Astrocyte (in vitro differentiated cells and primary cell): Measurements from ENCODE around the gene CALM3. TPM values are rescaled to one million over a fixed set of nuclear protein-coding genes. Genes with fewer than 3 reads are reported as not detected.

Experiments used
- DNase-seq: peaks from one replicate; pipeline ENCODE4 v3.0.0-alpha.2; 2010; ENCODE audit warnings: low read depth
- FAIRE-seq: peaks from 2 replicates; lab custom pipeline; 2011; peaks lifted over from hg19 to GRCh38; lab: Jason Lieb, UNC
- H2AFZ ChIP-seq: 2 replicates; pipeline ENCODE4 v1.6.0; 2012; ENCODE audit warnings: low read depth, low read length, inconsistent platforms
- H3K27ac ChIP-seq: 2 replicates; pipeline ENCODE4 v1.5.1; 2011; ENCODE audit warnings: low read depth, low read length, inconsistent platforms
- H3K27me3 ChIP-seq: 2 replicates; pipeline ENCODE4 v1.6.0; 2011; ENCODE audit warnings: low read length, inconsistent platforms; ENCODE audit not compliant: insufficient read depth
- H3K36me3 ChIP-seq: 2 replicates; pipeline ENCODE4 v1.5.1; 2011; ENCODE audit warnings: low read length, inconsistent platforms; ENCODE audit not compliant: insufficient read depth
- H3K4me1 ChIP-seq: 2 replicates; pipeline ENCODE4 v1.5.1; 2011; ENCODE audit warnings: low read length, inconsistent platforms; ENCODE audit not compliant: insufficient read depth
- H3K4me2 ChIP-seq: 2 replicates; pipeline ENCODE4 v1.6.0; 2012; ENCODE audit warnings: low read length, inconsistent platforms
- H3K4me3 ChIP-seq: 2 replicates; pipeline ENCODE4 v1.5.1; 2011; ENCODE audit warnings: low read depth, mild to moderate bottlenecking, low read length, inconsistent platforms; ENCODE audit not compliant: insufficient read depth
- H3K79me2 ChIP-seq: 2 replicates; pipeline ENCODE4 v1.6.0; 2012; ENCODE audit warnings: mild to moderate bottlenecking, low read length, inconsistent platforms; ENCODE audit not compliant: insufficient read depth
- H3K9ac ChIP-seq: 2 replicates; pipeline ENCODE4 v1.6.0; 2012; ENCODE audit warnings: mild to moderate bottlenecking, low read length, inconsistent platforms
- H3K9me3 ChIP-seq: 2 replicates; pipeline ENCODE4 v1.5.1; 2012; ENCODE audit warnings: low read depth, mild to moderate bottlenecking, low read length, inconsistent platforms; ENCODE audit not compliant: insufficient read depth
- H4K20me1 ChIP-seq: 2 replicates; pipeline ENCODE4 v1.6.0; 2012; ENCODE audit warnings: low read length, inconsistent platforms; ENCODE audit not compliant: insufficient read depth
- H3K27ac Mint-ChIP-seq: one replicate; pipeline ENCODE4 v1.8.0; 2021; ENCODE audit warnings: mild to moderate bottlenecking, mixed read lengths; ENCODE audit not compliant: unreplicated experiment
- H3K27me3 Mint-ChIP-seq: one replicate; pipeline ENCODE4 v1.8.0; 2021; ENCODE audit warnings: low read depth, mixed read lengths; ENCODE audit not compliant: unreplicated experiment
- H3K36me3 Mint-ChIP-seq: one replicate; pipeline ENCODE4 v1.8.0; 2021; ENCODE audit warnings: low read depth, mixed read lengths; ENCODE audit not compliant: unreplicated experiment
- H3K4me1 Mint-ChIP-seq: one replicate; pipeline ENCODE4 v1.8.0; 2021; ENCODE audit warnings: low read depth, mixed read lengths; ENCODE audit not compliant: unreplicated experiment
- H3K4me3 Mint-ChIP-seq: one replicate; pipeline ENCODE4 v1.8.0; 2021; ENCODE audit warnings: mild to moderate bottlenecking, moderate library complexity, mixed read lengths; ENCODE audit not compliant: unreplicated experiment
- H3K9me3 Mint-ChIP-seq: one replicate; pipeline ENCODE4 v1.8.0; 2021; ENCODE audit warnings: mild to moderate bottlenecking, mixed read lengths; ENCODE audit not compliant: unreplicated experiment
- CTCF ChIP-seq: IDR thresholded peaks from 2 replicates; pipeline ENCODE4 v1.5.1; 2011; ENCODE audit warnings: low read depth, mild to moderate bottlenecking, inconsistent platforms, low read length, moderate library complexity; ENCODE audit not compliant: insufficient read depth
- EZH2 ChIP-seq: IDR thresholded peaks from 2 replicates; pipeline ENCODE4 v1.6.1; 2012; ENCODE audit warnings: mild to moderate bottlenecking, low read length, inconsistent platforms; ENCODE audit not compliant: insufficient read depth
- total RNA-seq: library from RNA; stranded (reverse); gene quantifications from 2 replicates; pipeline ENCODE4 v1.2.1, GENCODE V29; 2021

CALM3 gene
- total RNA-seq, 1 donor from 2014 or later: 343 TPM

- H3K4me3 ChIP-seq: no peak overlapping the region
- H3K4me2 ChIP-seq: no peak overlapping the region
- H3K4me1 Mint-ChIP-seq: peaks cover 5% of the 10 kb centered on the region
- no peak overlapping the region for H3K4me3 Mint-ChIP-seq
- H3K9me3 ChIP-seq: no peaks in the 10 kb centered on the region
- H4K20me1 ChIP-seq: no peaks in the 10 kb centered on the region
- no peaks in the 10 kb centered on the region for H3K27me3 ChIP-seq
- peaks cover 2% of the 10 kb centered on the region for H3K36me3 Mint-ChIP-seq
- no peak for TF ChIP-seq EZH2
- TF ChIP-seq CTCF: no peak
- no peaks in the 10 kb centered on the region for H3K36me3 ChIP-seq
- peaks cover 13% of the 10 kb centered on the region for H3K9me3 Mint-ChIP-seq
- no peaks in the 10 kb centered on the region for H3K4me1 ChIP-seq
- H3K27ac Mint-ChIP-seq: no peak overlapping the region
- DNase-seq (no peak), FAIRE-seq (no peak)
- no peak overlapping the region for H3K27ac ChIP-seq
- no peak overlapping the region for H3K9ac ChIP-seq
- no peaks in the 10 kb centered on the region for H3K79me2 ChIP-seq
- H2AFZ ChIP-seq: no peak overlapping the region
- peaks cover 10% of the 10 kb centered on the region for H3K27me3 Mint-ChIP-seq
These were observed 29.6 kb upstream of the CALM3 start for GRCh38 chr19:46571495-46571894.

- H2AFZ ChIP-seq: no peak overlapping the region
- TF ChIP-seq CTCF: no peak
- no peak for TF ChIP-seq EZH2
- H3K27ac Mint-ChIP-seq: no peak overlapping the region
These were observed 27.2 kb upstream of the CALM3 start for GRCh38 chr19:46573679-46574498.

DNA sequence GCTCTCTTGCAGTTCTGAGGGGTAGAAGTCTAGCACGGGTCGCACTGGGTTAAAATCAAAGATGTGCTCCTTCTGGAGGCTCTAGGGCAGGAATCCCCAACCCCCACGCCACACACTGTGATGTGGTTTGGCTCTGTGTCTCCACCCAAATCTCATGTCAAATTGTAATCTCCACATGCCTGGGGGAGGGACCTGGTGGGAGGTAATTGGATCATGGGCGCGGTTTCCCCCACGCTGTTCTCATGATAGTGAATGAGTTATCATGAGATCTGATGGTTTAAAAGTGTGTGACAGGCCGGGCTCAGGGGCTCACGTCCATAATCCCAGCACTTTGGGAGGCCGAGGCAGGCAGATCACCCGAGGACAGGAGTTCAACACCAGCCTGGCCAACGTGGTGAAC is 26.6 kb upstream of the CALM3 start:
- no peak overlapping the region for H2AFZ ChIP-seq
- H3K36me3 ChIP-seq: no peaks in the 10 kb centered on the region

More at GRCh38 chr19:46573679-46574498, 27.2 kb upstream of the CALM3 start:
- Histone ChIP-seq H3K27ac (no peak overlapping the region), H3K9ac (no peak overlapping the region), H3K4me3 (no peak overlapping the region), H3K79me2 (no peaks in the 10 kb centered on the region), H4K20me1 (no peaks in the 10 kb centered on the region), H3K4me1 (no peaks in the 10 kb centered on the region), H3K9me3 (no peaks in the 10 kb centered on the region), H3K27me3 (no peaks in the 10 kb centered on the region), H3K4me2 (no peak overlapping the region), H3K36me3 (no peaks in the 10 kb centered on the region)
- DNase-seq (no peak), FAIRE-seq (no peak)
- Mint-ChIP-seq H3K36me3 (peaks cover 2% of the 10 kb centered on the region), H3K27me3 (peaks cover 8% of the 10 kb centered on the region), H3K4me3 (no peak overlapping the region), H3K4me1 (peaks cover 5% of the 10 kb centered on the region), H3K9me3 (peaks cover 11% of the 10 kb centered on the region)

More for the DNA sequence above, 26.6 kb upstream of the CALM3 start:
- Mint-ChIP-seq H3K27ac (no peak overlapping the region), H3K4me1 (peaks cover 5% of the 10 kb centered on the region), H3K4me3 (no peak overlapping the region), H3K27me3 (peaks cover 8% of the 10 kb centered on the region), H3K36me3 (peaks cover 2% of the 10 kb centered on the region), H3K9me3 (peaks cover 6% of the 10 kb centered on the region)
- no peaks in the 10 kb centered on the region for H3K9me3 ChIP-seq
- H3K9ac ChIP-seq: no peak overlapping the region
- H4K20me1 ChIP-seq: no peaks in the 10 kb centered on the region
- H3K27me3 ChIP-seq: no peaks in the 10 kb centered on the region
- DNase-seq (peak; percentile 4), FAIRE-seq (no peak)
- H3K4me3 ChIP-seq: no peak overlapping the region
- H3K4me1 ChIP-seq: no peaks in the 10 kb centered on the region
- H3K27ac ChIP-seq: no peak overlapping the region
- H3K79me2 ChIP-seq: no peaks in the 10 kb centered on the region
- H3K4me2 ChIP-seq: no peak overlapping the region
- no peak for TF ChIP-seq EZH2
- TF ChIP-seq CTCF: no peak
